ENCODE data around the gene IGSF21.

GRCh38 chr1:18256282-18257235, 149.0 kb downstream of the IGSF21 start:
- TF ChIP-seq, protein P1, sequence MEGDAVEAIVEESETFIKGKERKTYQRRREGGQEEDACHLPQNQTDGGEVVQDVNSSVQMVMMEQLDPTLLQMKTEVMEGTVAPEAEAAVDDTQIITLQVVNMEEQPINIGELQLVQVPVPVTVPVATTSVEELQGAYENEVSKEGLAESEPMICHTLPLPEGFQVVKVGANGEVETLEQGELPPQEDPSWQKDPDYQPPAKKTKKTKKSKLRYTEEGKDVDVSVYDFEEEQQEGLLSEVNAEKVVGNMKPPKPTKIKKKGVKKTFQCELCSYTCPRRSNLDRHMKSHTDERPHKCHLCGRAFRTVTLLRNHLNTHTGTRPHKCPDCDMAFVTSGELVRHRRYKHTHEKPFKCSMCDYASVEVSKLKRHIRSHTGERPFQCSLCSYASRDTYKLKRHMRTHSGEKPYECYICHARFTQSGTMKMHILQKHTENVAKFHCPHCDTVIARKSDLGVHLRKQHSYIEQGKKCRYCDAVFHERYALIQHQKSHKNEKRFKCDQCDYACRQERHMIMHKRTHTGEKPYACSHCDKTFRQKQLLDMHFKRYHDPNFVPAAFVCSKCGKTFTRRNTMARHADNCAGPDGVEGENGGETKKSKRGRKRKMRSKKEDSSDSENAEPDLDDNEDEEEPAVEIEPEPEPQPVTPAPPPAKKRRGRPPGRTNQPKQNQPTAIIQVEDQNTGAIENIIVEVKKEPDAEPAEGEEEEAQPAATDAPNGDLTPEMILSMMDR (IDR thresholded peaks at IDR 0.05): no peak
- peak in 1 of 2 donors; percentile 8 for TF ChIP-seq POLR2A (IDR thresholded peaks at IDR 0.05)

All from thyroid gland (tissue), 4 donors.